Myocyte (in vitro differentiated cells): ENCODE data around the gene SLC34A2. TPM values are rescaled to one million over a fixed set of nuclear protein-coding genes. Genes with fewer than 3 reads are reported as not detected.
"Not testable (repeated sequence)": the region's sequence is repeated elsewhere in the genome, so short reads cannot be mapped to it uniquely, and the experiment has no call there.

Source experiments
- DNase-seq: peaks from one replicate; pipeline ENCODE4 v3.0.0-alpha.2; 2012; ENCODE audit warnings: low read depth
- polyA plus RNA-seq: library from polyadenylated mRNA; unstranded; fragments of >200 nt; gene quantifications from one replicate; pipeline ENCODE4 v1.2.1, GENCODE V29; 2012; ENCODE audit warnings: missing spikeins
- total RNA-seq: library from RNA; depleted of rRNA; stranded (reverse); fragments of >200 nt; gene quantifications from 2 replicates; pipeline ENCODE4 v1.2.3, GENCODE V29; 2014

SLC34A2 gene
- total RNA-seq: not detected in 2 replicates
- polyA plus RNA-seq: not detected

- no peak for DNase-seq
These were observed at the start of gene SLC34A2 for GRCh38 chr4:25654971-25655963. TSS of gene SLC34A2 (plus strand) at chr4:25655851. CDS start at chr4:25662501, 6,650 bp downstream.

GRCh38 chr4:25608644-25609043 lies 47.0 kb upstream of the SLC34A2 start:
- DNase-seq: no peak

DNA sequence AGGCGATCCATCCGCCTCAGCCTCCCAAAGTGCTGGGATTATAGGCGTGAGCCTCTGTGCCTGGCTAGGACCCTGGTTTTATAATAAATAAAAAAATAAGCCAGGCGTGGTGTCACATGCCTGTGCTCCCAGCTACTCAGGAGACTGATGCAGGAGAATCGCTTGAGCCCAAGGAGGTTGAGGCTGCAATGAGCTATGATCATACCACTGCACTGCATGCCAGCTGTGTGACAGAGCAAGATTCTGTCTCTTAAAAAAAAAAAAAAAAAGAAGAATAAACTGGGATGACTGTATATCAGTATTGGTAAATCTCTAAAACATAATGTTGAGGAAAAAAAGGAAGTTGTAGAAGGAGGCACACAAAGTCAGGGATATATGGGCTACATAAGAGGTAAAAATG lies 45.7 kb upstream of the SLC34A2 start:
- no peak for DNase-seq

DNA sequence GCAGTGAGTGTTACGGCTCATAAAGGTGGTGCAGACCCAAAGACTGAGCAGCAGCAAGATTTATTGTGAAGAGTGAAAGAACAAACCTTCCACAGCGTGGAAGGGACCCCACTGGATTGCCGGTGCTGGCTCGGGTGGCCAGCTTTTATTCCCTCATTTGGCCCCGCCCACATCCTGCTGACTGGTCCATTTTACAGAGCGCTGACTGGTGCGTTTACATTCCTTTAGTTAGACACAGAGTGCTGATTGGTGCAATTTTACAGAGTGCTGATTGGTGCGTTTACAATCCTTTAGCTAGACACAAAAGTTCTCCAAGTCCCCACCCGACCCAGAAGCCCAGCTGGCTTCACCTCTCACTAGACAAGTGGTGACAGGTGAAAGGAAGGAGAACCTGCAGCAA lies 42.0 kb upstream of the SLC34A2 start:
- DNase-seq: not testable (repeated sequence)

DNA sequence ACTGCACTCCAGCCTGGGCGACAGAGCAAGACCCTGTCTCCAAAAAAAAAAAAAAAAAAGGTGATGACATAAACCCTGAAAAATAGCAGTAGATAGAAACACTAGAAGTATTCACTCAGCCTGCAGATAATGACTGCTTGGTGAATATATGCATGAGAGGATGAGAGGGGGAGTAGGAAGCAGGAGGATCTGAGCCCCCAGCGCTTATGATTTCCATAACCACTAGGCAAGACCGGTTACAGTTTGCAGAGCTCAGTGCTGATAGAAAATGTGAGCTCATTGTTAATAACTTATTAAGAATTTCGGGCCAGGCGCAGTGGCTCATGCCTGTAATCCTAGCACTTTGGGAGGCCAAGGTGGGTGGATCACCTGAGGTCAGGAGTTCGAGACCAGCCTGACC lies 40.8 kb upstream of the SLC34A2 start:
- DNase-seq: no peak

GRCh38 chr4:25621027-25621930 lies 34.4 kb upstream of the SLC34A2 start:
- DNase-seq: peak; percentile 33

DNA sequence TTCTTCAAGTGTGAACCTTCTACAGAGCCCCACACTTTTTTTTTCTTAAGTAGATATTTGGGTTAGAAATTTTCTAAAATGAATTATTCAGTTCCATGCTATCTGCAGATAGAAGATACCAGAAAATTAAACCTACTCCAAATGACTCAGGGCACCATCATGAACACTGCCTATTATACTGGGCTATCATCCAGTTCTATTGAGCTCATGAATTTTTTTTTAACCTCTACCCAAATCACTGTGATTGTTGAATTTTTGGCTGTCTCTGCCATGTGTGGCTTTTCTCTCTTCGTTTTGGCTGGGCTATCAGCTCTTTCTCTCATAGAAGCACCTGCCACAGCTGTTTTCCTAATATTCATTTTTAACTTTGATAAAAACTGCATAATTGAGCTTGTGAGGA lies 31.0 kb upstream of the SLC34A2 start:
- no peak for DNase-seq

DNA sequence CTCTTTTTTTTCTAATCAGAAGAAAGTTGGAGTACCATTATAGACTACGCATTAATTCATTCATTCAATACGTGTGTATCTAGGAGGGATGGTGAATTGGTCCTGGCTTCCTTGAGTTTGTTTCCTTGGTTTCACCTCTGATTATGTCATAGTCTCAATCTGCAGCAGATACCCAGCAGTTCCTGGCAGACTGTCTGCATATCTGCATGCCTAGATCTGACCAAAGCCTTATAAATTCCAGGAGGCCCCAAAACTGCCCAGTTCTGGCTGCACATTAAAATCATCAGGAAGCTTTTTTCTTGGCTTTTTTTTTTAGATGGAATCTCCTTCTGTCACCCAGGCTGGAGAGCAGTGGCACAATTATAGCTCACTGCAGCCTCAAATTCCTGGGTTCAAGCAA lies 27.2 kb upstream of the SLC34A2 start:
- no peak for DNase-seq

GRCh38 chr4:25632135-25632534 lies 23.5 kb upstream of the SLC34A2 start:
- DNase-seq: no peak

- peak; percentile 37 for DNase-seq
These were observed 22.1 kb upstream of the SLC34A2 start for GRCh38 chr4:25633541-25633940.

- no peak for DNase-seq
These were observed 20.1 kb upstream of the SLC34A2 start for GRCh38 chr4:25635501-25635900.

- DNase-seq: no peak
These were observed 17.9 kb upstream of the SLC34A2 start for GRCh38 chr4:25637581-25638220.

DNA sequence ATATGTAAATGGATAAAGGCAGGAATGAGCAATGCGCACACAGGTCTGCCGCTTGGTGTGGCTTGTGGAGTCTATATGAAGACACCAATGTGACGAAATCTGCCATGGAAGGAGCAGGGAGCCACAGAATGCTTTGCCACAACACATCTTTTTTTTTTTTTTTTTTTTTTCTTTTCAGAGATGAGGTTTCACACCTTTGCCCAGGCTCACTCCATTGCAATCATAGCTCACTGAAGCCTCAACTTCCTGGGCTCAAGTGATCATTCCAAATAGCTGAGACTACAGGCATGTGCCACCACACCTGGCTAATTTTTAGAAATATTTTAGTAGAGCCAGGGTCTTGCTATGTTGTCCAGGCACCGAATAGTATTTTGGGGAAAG lies 17.4 kb upstream of the SLC34A2 start:
- DNase-seq: no peak

- DNase-seq: no peak
These were observed 16.8 kb upstream of the SLC34A2 start for GRCh38 chr4:25638806-25639205.

DNA sequence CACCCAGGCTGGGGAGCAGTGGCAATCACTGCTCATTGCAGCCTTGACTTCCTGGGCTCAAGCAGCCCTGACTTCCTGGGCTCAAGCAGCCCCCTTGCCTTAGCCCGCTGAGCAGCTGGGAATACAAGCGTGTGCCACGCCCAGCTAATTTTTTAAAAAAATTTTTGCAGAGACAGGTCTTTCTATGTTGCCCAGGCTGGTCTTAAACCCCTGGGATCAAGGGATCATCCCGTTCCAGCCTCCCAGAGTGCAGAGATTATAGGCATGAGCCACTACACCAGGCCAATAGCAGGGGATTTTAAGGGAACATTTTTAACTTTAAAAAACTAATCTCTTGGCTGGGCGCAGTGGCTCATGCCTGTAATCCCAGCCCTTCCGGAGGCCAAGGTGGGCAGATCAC lies 5.3 kb upstream of the SLC34A2 start:
- DNase-seq: no peak

DNA sequence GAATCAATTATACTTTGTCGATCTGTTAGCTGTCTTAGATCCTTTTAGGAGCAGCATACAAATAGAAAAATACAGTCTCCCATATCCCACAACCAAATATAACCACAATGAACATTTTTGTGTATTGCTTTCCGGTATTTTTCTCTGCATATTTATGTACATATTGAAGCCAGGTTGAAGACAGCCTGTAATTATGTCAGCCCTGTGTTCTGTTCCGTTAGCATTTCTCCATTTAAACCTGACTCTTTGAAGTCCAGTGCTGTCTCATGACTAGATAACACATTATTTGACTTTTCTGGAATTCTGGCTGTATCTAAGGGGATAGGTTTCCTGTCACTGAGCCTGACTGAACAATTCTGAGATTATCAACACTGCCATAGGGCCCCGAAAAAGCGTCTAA lies 4.0 kb upstream of the SLC34A2 start:
- DNase-seq: no peak

DNA sequence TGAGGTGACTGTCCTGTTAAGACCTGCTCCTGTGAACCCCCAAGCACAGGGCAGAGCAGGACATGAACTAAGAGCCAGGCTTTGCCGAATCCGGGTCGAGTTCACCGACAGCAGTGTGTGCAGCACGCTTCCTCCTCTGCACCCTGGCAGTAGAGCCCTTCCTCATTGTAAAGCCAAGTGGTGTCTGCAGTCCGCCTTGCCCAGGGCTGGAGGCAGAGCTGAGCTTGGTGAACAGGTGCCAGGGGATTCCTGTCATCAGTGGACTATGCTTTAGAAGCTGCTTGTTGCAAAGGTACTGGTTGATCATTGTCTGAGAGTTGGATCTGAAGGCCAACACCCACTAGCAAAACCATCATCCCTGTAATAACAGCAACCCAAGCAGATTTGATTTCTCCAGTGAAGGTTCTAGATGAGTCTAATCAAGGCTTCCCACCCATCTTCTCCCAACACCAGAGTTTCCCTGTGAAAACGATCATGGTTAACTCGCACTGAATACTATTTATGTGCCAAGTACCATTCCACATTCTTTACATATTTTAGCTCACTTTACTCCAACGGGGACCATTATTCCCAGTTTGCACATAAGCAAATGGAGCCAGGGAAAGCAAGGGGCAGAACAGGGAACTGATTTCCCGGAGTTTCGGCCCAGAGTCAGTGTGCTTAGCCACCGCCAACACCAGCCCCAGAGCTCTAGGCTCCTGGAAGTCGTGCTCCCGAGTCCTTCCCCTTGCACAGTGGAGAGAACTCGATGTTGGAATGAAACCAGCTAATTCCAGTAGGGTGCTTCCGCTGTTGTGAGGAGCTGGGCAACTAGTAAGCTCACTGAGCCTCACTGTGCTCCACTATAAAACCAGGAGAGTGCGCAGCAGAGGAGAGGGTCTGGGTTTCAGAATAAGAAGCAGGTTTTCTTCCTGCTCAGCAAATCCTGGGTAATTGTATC lies 1.4 kb upstream of the SLC34A2 start:
- DNase-seq: no peak

GRCh38 chr4:25656031-25656430 lies 380 bp downstream of the SLC34A2 start:
- no peak for DNase-seq

DNA sequence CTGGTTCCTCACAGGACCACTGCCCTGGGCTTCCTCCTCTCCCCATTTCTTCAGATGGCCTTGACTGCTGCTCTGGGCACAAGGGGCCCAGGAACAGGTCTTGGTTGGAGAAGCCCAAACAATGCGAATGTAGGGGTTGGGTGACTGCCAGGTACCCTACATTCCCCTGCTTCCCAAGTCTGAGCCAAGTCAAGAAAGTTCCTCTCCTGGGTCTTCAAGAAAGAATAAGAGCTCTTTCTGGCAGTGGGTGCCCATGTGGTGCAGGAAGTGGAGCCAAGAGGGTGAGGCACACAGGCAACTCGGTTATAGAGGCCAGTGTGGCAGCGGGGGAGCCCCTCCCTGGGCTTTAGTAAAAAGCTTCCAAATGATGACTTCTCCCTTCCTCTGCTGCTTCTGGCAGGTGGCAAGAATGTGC lies 2.7 kb downstream of the SLC34A2 start:
- DNase-seq: no peak

GRCh38 chr4:25658777-25659176 lies 3.1 kb downstream of the SLC34A2 start:
- no peak for DNase-seq
